ENCODE results near the gene HEPACAM2. TPM values are rescaled to one million over a fixed set of nuclear protein-coding genes. Genes with fewer than 3 reads are reported as not detected.

HEPACAM2 gene
- total and polyA plus RNA-seq, 2 of the 8 experiments (the other 6 are each of a cell fraction or from before 2014, with no cell fraction given) = not detected

DNA sequence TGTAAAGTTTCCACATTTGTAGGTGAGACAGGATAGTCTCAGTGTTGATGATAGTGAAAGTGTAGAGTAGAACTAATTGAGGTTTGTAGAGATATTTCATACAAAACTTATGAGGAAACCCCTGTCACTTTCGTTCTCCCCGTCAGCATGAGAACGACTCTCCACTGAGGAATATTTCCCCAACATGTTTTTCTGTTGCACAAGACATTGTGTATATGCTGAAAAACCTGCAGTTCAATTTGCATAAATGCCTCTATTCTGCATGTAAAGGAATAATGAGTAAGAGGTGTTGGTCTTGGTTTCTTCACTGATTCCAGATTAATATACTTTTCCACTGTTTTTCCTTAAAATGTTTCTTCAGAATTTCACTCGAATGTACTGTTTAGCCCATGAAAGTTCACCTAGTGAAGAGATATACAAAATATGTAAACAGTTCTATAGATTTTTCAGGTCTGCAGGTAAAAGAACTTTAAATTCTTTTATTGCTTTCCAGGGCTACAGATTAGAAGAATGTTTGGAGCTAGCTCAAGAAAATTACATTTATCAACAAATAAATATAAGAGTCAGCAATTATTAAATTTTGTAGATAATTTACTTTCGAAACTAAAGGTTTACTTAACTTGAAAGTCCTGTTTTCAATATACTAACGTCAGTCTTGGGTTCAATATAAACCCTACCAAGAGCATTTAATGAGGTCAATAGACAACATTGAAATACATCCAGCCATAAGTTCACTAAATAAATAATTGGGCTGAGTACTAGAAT is 37.2 kb downstream of the HEPACAM2 start:
- no peaks in the 10 kb centered on the region for H3K79me2 ChIP-seq (ENCODE audit: control insufficient read depth in 1 of 2, insufficient read depth in 2 of 2, low read length in 2 of 2)
- no peaks in the 10 kb centered on the region for H3K79me1 ChIP-seq (ENCODE audit: low read depth, low read length)
- no peak overlapping the region for H2BK120ac ChIP-seq (replicated peaks; ENCODE audit: low read depth, low read length)
- no peak for TF ChIP-seq ASH2L (IDR thresholded peaks at IDR 0.05; ENCODE audit: low read length)
- no peak for TF ChIP-seq FOSL1 (IDR thresholded peaks at IDR 0.05; ENCODE audit: insufficient read depth, low read depth, low read length)
- TF ChIP-seq RFX5 (IDR thresholded peaks at IDR 0.05; ENCODE audit: borderline replicate concordance, low read depth, low read length) = no peak
- TF ChIP-seq NRF1 (IDR thresholded peaks at IDR 0.05; ENCODE audit: low read depth, low read length) = no peak
- TF ChIP-seq BACH1 (IDR thresholded peaks at IDR 0.05; ENCODE audit: low read length) = no peak
- H3K4me1 ChIP-seq (replicated peaks in 1 of 4; ENCODE audit: control insufficient read depth in 3 of 4, insufficient read depth in 4 of 4, low read length in 3 of 4) = no peaks in the 10 kb centered on the region
- H3K14ac ChIP-seq (ENCODE audit: insufficient read length) = no peak overlapping the region
- no peak overlapping the region for H2BK15ac ChIP-seq (ENCODE audit: low read length)
- H3K9me3 ChIP-seq (ENCODE audit: insufficient read depth in 2 of 2, low read depth in 1 of 2, low read length in 1 of 2) = no peaks in the 10 kb centered on the region
- CTCF ChIA-PET (ENCODE audit: partially characterized antibody) = no interaction called here
- no peak overlapping the region for H2AK5ac ChIP-seq (ENCODE audit: low read depth, low read length)
- H4K5ac ChIP-seq (ENCODE audit: insufficient read length, low read depth, low read length) = no peak overlapping the region
- no peak overlapping the region for H3K4me3 ChIP-seq (ENCODE audit: extremely low read depth in 1 of 4, insufficient read depth in 2 of 4, low read depth in 3 of 4, low read length in 4 of 4)
- H3K23me2 ChIP-seq (ENCODE audit: low read depth, low read length) = no peaks in the 10 kb centered on the region
- H3K27me3 ChIP-seq (replicated peaks in 1 of 4; ENCODE audit: control insufficient read depth in 3 of 4, extremely low read depth in 1 of 4, insufficient read depth in 3 of 4, low read length in 3 of 4) = no peaks in the 10 kb centered on the region
- H3K18ac ChIP-seq (ENCODE audit: extremely low read depth, low read length) = no peak overlapping the region
- no peak overlapping the region for H4K91ac ChIP-seq (replicated peaks; ENCODE audit: insufficient read length, low read length)
- no peak overlapping the region for H2BK12ac ChIP-seq (ENCODE audit: low read depth, low read length)
- no peak overlapping the region for H3K4me2 ChIP-seq (ENCODE audit: insufficient read depth in 1 of 2, low read depth in 2 of 2, low read length in 2 of 2)
- DNase-seq (ENCODE audit: low read depth in 1 of 2, low spot score in 2 of 2) (no peak), FAIRE-seq (no peak)
- H2BK5ac ChIP-seq (ENCODE audit: low read depth, low read length) = no peak overlapping the region
- no peaks in the 10 kb centered on the region for H3K36me3 ChIP-seq (ENCODE audit: control insufficient read depth in 2 of 4, insufficient read depth in 4 of 4, low read length in 3 of 4)
- H4K8ac ChIP-seq (ENCODE audit: extremely low read depth, insufficient read depth, low read length) = no peak overlapping the region
- WGBS, 2 experiments (ENCODE audit: extremely low coverage in 1 of 2, insufficient coverage in 1 of 2, insufficient read length in 1 of 2, insufficient replicate concordance in 2 of 2, low coverage in 1 of 2, low lambda C conversion rate in 2 of 2, missing lambda C conversion rate in 1 of 2) = 88% methylated on average over 6 of the region's 6 CpGs; no CpG with 5 or more reads in 1 of the 2 experiments
- no peak overlapping the region for H2AFZ ChIP-seq (ENCODE audit: low read length)
- H4K20me1 ChIP-seq (replicated peaks in 1 of 2; ENCODE audit: control insufficient read depth in 1 of 2, insufficient read depth in 2 of 2, low read length in 2 of 2) = no peaks in the 10 kb centered on the region
- H2BK20ac ChIP-seq (ENCODE audit: low read length) = no peak overlapping the region
- H3K4ac ChIP-seq (replicated peaks; ENCODE audit: insufficient read length, low read depth, low read length) = no peak overlapping the region
- H3K56ac ChIP-seq (replicated peaks; ENCODE audit: insufficient read length, low read depth, low read length) = no peak overlapping the region
- H3K27ac ChIP-seq (ENCODE audit: low read depth, low read length) = no peak overlapping the region
- no peak overlapping the region for H3K23ac ChIP-seq (ENCODE audit: insufficient read length)
- H3K9ac ChIP-seq (replicated peaks in 1 of 4; ENCODE audit: extremely low read depth in 1 of 4, low read depth in 3 of 4, low read length in 3 of 4) = no peak overlapping the region
- POLR2A ChIA-PET (ENCODE audit: partially characterized antibody) = no interaction called here
